MM.1S (cell line): ENCODE measurements around the gene POLH.

Experiments
- DNase-seq: peaks from one replicate; pipeline ENCODE4 v3.0.0-alpha.2; 2015
- H2AFZ ChIP-seq: fragments of 300-600 bp; sonication (generic); 2 replicates; pipeline ENCODE4 v1.6.0; 2016; ENCODE audit warnings: antibody characterized with exemption, low read length
- H3F3A ChIP-seq: fragments of 300-600 bp; sonication (generic); 2 replicates; pipeline ENCODE4 v1.6.1; 2016; ENCODE audit warnings: mild to moderate bottlenecking, antibody characterized with exemption, low read length, moderate library complexity, mixed read lengths; ENCODE audit not compliant: insufficient read depth
- H3K27ac ChIP-seq: fragments of 300-600 bp; sonication (generic); 2 replicates; pipeline ENCODE4 v1.5.1; 2016; ENCODE audit warnings: mild to moderate bottlenecking, low read length
- H3K27me3 ChIP-seq: fragments of 300-600 bp; sonication (generic); replicated peaks from 2 replicates; pipeline ENCODE4 v1.6.0; 2016; ENCODE audit warnings: low read length; ENCODE audit not compliant: insufficient read depth
- H3K36me3 ChIP-seq: fragments of 300-600 bp; sonication (generic); replicated peaks from 2 replicates; pipeline ENCODE4 v1.6.1; 2016; ENCODE audit warnings: mild to moderate bottlenecking, low read length, mixed read lengths; ENCODE audit not compliant: insufficient read depth
- H3K4me1 ChIP-seq: fragments of 300-600 bp; sonication (generic); 2 replicates; pipeline ENCODE4 v1.6.1; 2016; ENCODE audit warnings: low read length, mixed read lengths
- H3K4me2 ChIP-seq: fragments of 300-600 bp; sonication (generic); 2 replicates; pipeline ENCODE4 v1.6.0; 2016; ENCODE audit warnings: low read depth, low read length
- H3K4me3 ChIP-seq: fragments of 300-600 bp; sonication (generic); 2 replicates; pipeline ENCODE4 v1.5.1; 2016; ENCODE audit warnings: low read length, mixed read lengths
- H3K79me2 ChIP-seq: fragments of 300-600 bp; sonication (generic); 2 replicates; pipeline ENCODE4 v1.6.1; 2016; ENCODE audit warnings: mixed run types, low read length, mixed read lengths
- H3K9ac ChIP-seq: fragments of 300-600 bp; sonication (generic); 2 replicates; pipeline ENCODE4 v1.6.1; 2016; ENCODE audit warnings: low read length, mixed read lengths
- H3K9me2 ChIP-seq: fragments of 300-600 bp; sonication (generic); replicated peaks from 2 replicates; pipeline ENCODE4 v1.6.1; 2016; ENCODE audit warnings: mild to moderate bottlenecking, low read length, mixed read lengths; ENCODE audit not compliant: insufficient read depth
- H3K9me3 ChIP-seq: fragments of 300-600 bp; sonication (generic); replicated peaks from 2 replicates; pipeline ENCODE4 v1.6.1; 2016; ENCODE audit warnings: mild to moderate bottlenecking, low read length, mixed read lengths; ENCODE audit not compliant: insufficient read depth
- H4K20me1 ChIP-seq: fragments of 300-600 bp; sonication (generic); 2 replicates; pipeline ENCODE4 v1.6.1; 2016; ENCODE audit warnings: mild to moderate bottlenecking, low read length, moderate library complexity, mixed read lengths; ENCODE audit not compliant: insufficient read depth
- EZH2 ChIP-seq: fragments of 300-600 bp; sonication (generic); optimal IDR thresholded peaks from 2 replicates; pipeline ENCODE3; 2017; ENCODE audit warnings: low read depth, mild to moderate bottlenecking, antibody characterized with exemption, low read length, mixed read lengths
- EZH2phosphoT487 ChIP-seq: fragments of 300-600 bp; sonication (generic); IDR thresholded peaks from 2 replicates; pipeline ENCODE4 v1.6.1; 2018; ENCODE audit warnings: antibody characterized with exemption, low read length
- TF ChIP-seq, protein P1 (sequence below): fragments of 300-600 bp; sonication (generic); IDR thresholded peaks from 2 replicates; pipeline ENCODE4 v1.5.1; 2016; ENCODE audit warnings: antibody characterized with exemption, low read length, mixed read lengths

Gene POLH

GRCh38 chr6:43608807-43609206, 32.8 kb downstream of the POLH start:
- Histone ChIP-seq H3K4me2 (no peak overlapping the region), H3K9me2 (no peaks in the 10 kb centered on the region), H3K27ac (no peak overlapping the region), H3K27me3 (no peaks in the 10 kb centered on the region), H2AFZ (no peak overlapping the region), H4K20me1 (no peaks in the 10 kb centered on the region), H3K4me1 (no peaks in the 10 kb centered on the region), H3K9me3 (no peaks in the 10 kb centered on the region), H3K79me2 (no peaks in the 10 kb centered on the region; the same call in none of the 2 replicates), H3F3A (no peaks in the 10 kb centered on the region), H3K4me3 (no peak overlapping the region), H3K9ac (no peak overlapping the region), H3K36me3 (peaks cover 8% of the 10 kb centered on the region)
- no peak for DNase-seq
- no peak for TF ChIP-seq EZH2

DNA sequence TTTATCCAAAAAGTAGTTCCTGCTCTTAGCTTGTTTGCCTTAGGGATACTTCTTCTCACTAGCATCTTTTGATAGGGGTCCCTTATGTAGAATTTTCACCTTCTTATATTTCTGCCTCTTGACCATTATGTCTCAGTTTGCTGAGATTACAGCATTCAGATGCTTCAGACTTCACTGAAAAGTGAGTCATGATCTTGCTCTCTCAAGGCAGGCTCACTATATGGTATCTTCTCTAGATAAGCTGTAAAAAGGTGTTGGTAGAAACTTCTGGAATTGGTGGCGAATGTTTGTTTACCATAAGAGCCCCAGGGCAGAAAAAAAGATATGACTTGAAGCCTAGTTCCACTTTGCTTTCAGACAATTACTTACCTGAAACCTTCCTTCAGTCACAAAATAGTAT, 33.4 kb downstream of the POLH start:
- no peaks in the 10 kb centered on the region for H4K20me1 ChIP-seq
- H2AFZ ChIP-seq, result no peak overlapping the region
- no peaks in the 10 kb centered on the region for H3K9me2 ChIP-seq
- no peak overlapping the region for H3K4me3 ChIP-seq
- TF ChIP-seq, protein P1, sequence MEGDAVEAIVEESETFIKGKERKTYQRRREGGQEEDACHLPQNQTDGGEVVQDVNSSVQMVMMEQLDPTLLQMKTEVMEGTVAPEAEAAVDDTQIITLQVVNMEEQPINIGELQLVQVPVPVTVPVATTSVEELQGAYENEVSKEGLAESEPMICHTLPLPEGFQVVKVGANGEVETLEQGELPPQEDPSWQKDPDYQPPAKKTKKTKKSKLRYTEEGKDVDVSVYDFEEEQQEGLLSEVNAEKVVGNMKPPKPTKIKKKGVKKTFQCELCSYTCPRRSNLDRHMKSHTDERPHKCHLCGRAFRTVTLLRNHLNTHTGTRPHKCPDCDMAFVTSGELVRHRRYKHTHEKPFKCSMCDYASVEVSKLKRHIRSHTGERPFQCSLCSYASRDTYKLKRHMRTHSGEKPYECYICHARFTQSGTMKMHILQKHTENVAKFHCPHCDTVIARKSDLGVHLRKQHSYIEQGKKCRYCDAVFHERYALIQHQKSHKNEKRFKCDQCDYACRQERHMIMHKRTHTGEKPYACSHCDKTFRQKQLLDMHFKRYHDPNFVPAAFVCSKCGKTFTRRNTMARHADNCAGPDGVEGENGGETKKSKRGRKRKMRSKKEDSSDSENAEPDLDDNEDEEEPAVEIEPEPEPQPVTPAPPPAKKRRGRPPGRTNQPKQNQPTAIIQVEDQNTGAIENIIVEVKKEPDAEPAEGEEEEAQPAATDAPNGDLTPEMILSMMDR, result no peak
- TF ChIP-seq EZH2, result no peak
- TF ChIP-seq EZH2phosphoT487, result no peak
- no peaks in the 10 kb centered on the region for H3K4me1 ChIP-seq
- H3K9ac ChIP-seq, result no peak overlapping the region
- no peaks in the 10 kb centered on the region; the same call in none of the 2 replicates for H3K79me2 ChIP-seq
- H3F3A ChIP-seq, result no peaks in the 10 kb centered on the region
- H3K27me3 ChIP-seq, result no peaks in the 10 kb centered on the region
- no peaks in the 10 kb centered on the region for H3K9me3 ChIP-seq
- no peak overlapping the region for H3K27ac ChIP-seq
- no peak overlapping the region for H3K4me2 ChIP-seq
- no peak for DNase-seq
- H3K36me3 ChIP-seq, result peaks cover 13% of the 10 kb centered on the region

DNA sequence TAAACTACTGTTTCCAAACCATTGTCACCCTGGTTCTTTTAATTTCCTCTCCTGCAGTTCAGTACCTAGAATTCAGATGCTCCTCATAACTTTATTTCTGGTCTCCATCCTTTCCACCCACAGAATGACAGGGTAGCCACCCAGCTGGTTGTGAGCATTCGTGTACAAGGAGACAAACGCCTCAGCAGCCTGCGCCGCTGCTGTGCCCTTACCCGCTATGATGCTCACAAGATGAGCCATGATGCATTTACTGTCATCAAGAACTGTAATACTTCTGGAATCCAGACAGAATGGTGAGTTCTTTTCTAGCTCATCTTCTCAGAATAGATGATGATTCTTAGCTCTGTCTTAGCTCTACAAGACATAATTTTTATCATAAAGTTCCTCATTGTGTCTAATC, 34.4 kb downstream of the POLH start:
- no peaks in the 10 kb centered on the region for H3K4me1 ChIP-seq
- H3K9me3 ChIP-seq, result no peaks in the 10 kb centered on the region
- no peak overlapping the region for H3K4me2 ChIP-seq
- no peak overlapping the region for H2AFZ ChIP-seq
- H3K4me3 ChIP-seq, result no peak overlapping the region
- no peaks in the 10 kb centered on the region for H3K27me3 ChIP-seq
- no peaks in the 10 kb centered on the region for H3K9me2 ChIP-seq
- no peak for DNase-seq
- H3F3A ChIP-seq, result no peaks in the 10 kb centered on the region
- H3K27ac ChIP-seq, result no peak overlapping the region
- peaks cover 9% of the 10 kb centered on the region for H3K36me3 ChIP-seq
- no peaks in the 10 kb centered on the region for H4K20me1 ChIP-seq
- no peaks in the 10 kb centered on the region; the same call in none of the 2 replicates for H3K79me2 ChIP-seq
- TF ChIP-seq, protein P1, result no peak
- TF ChIP-seq EZH2phosphoT487 (no peak), EZH2 (no peak)
- no peak overlapping the region for H3K9ac ChIP-seq

GRCh38 chr6:43613721-43614395, 37.9 kb downstream of the POLH start:
- Histone ChIP-seq H3K79me2 (no peaks in the 10 kb centered on the region; the same call in 1 of the 2 replicates), H3K9ac (no peak overlapping the region), H3K36me3 (peaks cover 9% of the 10 kb centered on the region), H4K20me1 (no peaks in the 10 kb centered on the region), H3K9me3 (no peaks in the 10 kb centered on the region), H3F3A (0 out of 2 replicates have a peak, but pooled peaks cover 3% of the 10 kb centered on the region), H3K9me2 (no peaks in the 10 kb centered on the region), H3K4me2 (no peak overlapping the region), H3K4me3 (no peak overlapping the region), H3K27ac (no peak overlapping the region), H3K4me1 (no peaks in the 10 kb centered on the region), H3K27me3 (no peaks in the 10 kb centered on the region), H2AFZ (no peak overlapping the region)
- no peak for DNase-seq
- TF ChIP-seq EZH2phosphoT487 (no peak), EZH2 (no peak)
- TF ChIP-seq, protein P1, result no peak
